HCT116 (cell line): ENCODE measurements around the gene CCR6. TPM values are rescaled to one million over a fixed set of nuclear protein-coding genes. Genes with fewer than 3 reads are reported as not detected.

Source experiments
- ATAC-seq: fragments of 200-7000 bp; cut with Tn5 transposase; 2 replicates; pipeline ENCODE4 v1.9.1; 2020; ENCODE audit warnings: mild to moderate bottlenecking, moderate library complexity
- BruUV-seq: library from RNA; stranded (reverse); fragments of 400-500 nt; replicated peaks from 2 replicates; lab custom pipeline; 2021; lab: Mats Ljungman, UMichigan
- CTCF ChIA-PET: fragments of 300-600 bp; sonication (Branson Sonifier 250); formaldehyde crosslinking; loops from one replicate; lab custom pipeline; 2021; ENCODE audit warnings: antibody characterized with exemption; lab: Charles Lee
- POLR2A ChIA-PET: fragments of 300-600, 350-600 bp; sonication (Branson Sonifier 250); formaldehyde crosslinking; loops from one replicate; lab custom pipeline; 2021; ENCODE audit warnings: antibody characterized with exemption; lab: Charles Lee
- RAD21 ChIA-PET, 2 experiments: fragments of 300-600 bp; sonication (Branson Sonifier 250); formaldehyde crosslinking; loops; one replicate each; lab custom pipeline; 2023; ENCODE audit warnings: low total read pairs in 2 of 2; ENCODE audit not compliant: uncharacterized antibody in 2 of 2, unreplicated experiment in 2 of 2, low non-redundant PET in 1 of 2; lab: Charles Lee
- DNase-seq: peaks from one replicate; pipeline ENCODE4 v3.0.0-alpha.2; 2010; ENCODE audit warnings: low read depth, low spot score
- H2AFZ ChIP-seq: fragments of 200-600 bp; shearing (Covaris generic), sonication (generic); 2 replicates; pipeline ENCODE4 v1.6.1; 2017; ENCODE audit warnings: low read depth, mixed run types, mixed read lengths, antibody characterized with exemption, low read length; ENCODE audit not compliant: poor library complexity, severe bottlenecking
- H3K27ac ChIP-seq: 2 replicates; pipeline ENCODE4 v1.5.1; 2012; ENCODE audit warnings: low read depth, low read length
- H3K27me3 ChIP-seq: fragments of 200-600 bp; sonication (generic); 2 replicates; pipeline ENCODE4 v1.6.1; 2016; ENCODE audit warnings: mixed run types, low read length, mixed read lengths; ENCODE audit not compliant: insufficient read depth
- H3K36me3 ChIP-seq, 2 experiments: fragments of 200-500 bp in 1 of 2; fragments of 200-600 bp in 1 of 2; sonication (Bioruptor generic) in 1 of 2; sonication (generic) in 1 of 2; 2 replicates each; pipeline versions ENCODE4 v1.5.1 to v1.6.1; 2014 to 2016; ENCODE audit warnings: low read length in 2 of 2, inconsistent platforms in 1 of 2, mixed read lengths in 1 of 2, mixed run types in 1 of 2; ENCODE audit not compliant: insufficient read depth in 2 of 2, control insufficient read depth in 1 of 2
- H3K4me1 ChIP-seq, 2 experiments: fragments of 200-600 bp in 1 of 2; sonication (generic) in 1 of 2; 2 replicates each; pipeline versions ENCODE4 v1.5.1 to v1.6.1; 2012 to 2017; ENCODE audit warnings: low read length in 2 of 2, inconsistent platforms in 1 of 2, mild to moderate bottlenecking in 1 of 2, mixed read lengths in 1 of 2, mixed run types in 1 of 2, moderate library complexity in 1 of 2; ENCODE audit not compliant: insufficient read depth in 2 of 2, control insufficient read depth in 1 of 2
- H3K4me2 ChIP-seq: fragments of 200-600 bp; sonication (generic); 2 replicates; pipeline ENCODE4 v1.6.1; 2017; ENCODE audit warnings: mixed run types, low read length, mixed read lengths
- H3K4me3 ChIP-seq, 2 experiments: fragments of 200-600 bp in 1 of 2; sonication (generic) in 1 of 2; replicated peaks in 1 of 2; 2 replicates each; pipeline ENCODE4 v1.5.1; 2011 to 2016; ENCODE audit warnings: low read length in 2 of 2, control low read depth in 1 of 2, low read depth in 1 of 2, mild to moderate bottlenecking in 1 of 2, mixed read lengths in 1 of 2, mixed run types in 1 of 2
- H3K79me2 ChIP-seq: fragments of 200-600 bp; sonication (generic); 2 replicates; pipeline ENCODE4 v1.6.1; 2017; ENCODE audit warnings: mild to moderate bottlenecking, mixed run types, low read length, moderate library complexity, mixed read lengths; ENCODE audit not compliant: insufficient read depth
- H3K9ac ChIP-seq: fragments of 200-600 bp; sonication (generic); 2 replicates; pipeline ENCODE4 v1.6.1; 2016; ENCODE audit warnings: low read length, mixed read lengths
- H3K9me2 ChIP-seq: fragments of 200-600 bp; sonication (generic), shearing (Covaris generic); 2 replicates; pipeline ENCODE4 v1.6.1; 2017; ENCODE audit warnings: mixed run types, mild to moderate bottlenecking, moderate library complexity; ENCODE audit not compliant: insufficient read depth
- H3K9me3 ChIP-seq, 2 experiments: fragments of 200-500 bp in 1 of 2; fragments of 200-600 bp in 1 of 2; sonication (Bioruptor generic) in 1 of 2; sonication (generic) in 1 of 2; 2 replicates each; pipeline ENCODE4 v1.6.1; 2014 to 2017; ENCODE audit warnings: low read length in 2 of 2, mixed read lengths in 2 of 2, inconsistent platforms in 1 of 2, low read depth in 1 of 2, mild to moderate bottlenecking in 1 of 2, mixed run types in 1 of 2, moderate library complexity in 1 of 2; ENCODE audit not compliant: control insufficient read depth in 1 of 2, insufficient read depth in 1 of 2
- H4K20me1 ChIP-seq: fragments of 200-600 bp; sonication (generic), shearing (Covaris generic); 2 replicates; pipeline ENCODE4 v1.6.1; 2017; ENCODE audit warnings: mixed run types, mild to moderate bottlenecking, moderate library complexity; ENCODE audit not compliant: insufficient read depth
- EGR1 ChIP-seq: IDR thresholded peaks from 2 replicates; pipeline ENCODE4 v1.6.1; 2012; ENCODE audit warnings: low read depth
- JUND ChIP-seq: IDR thresholded peaks from 2 replicates; pipeline ENCODE4 v1.6.1; 2012
- POLR2A ChIP-seq: IDR thresholded peaks from 2 replicates; pipeline ENCODE4 v1.7.0; 2011; ENCODE audit warnings: borderline replicate concordance; ENCODE audit not compliant: insufficient read depth, insufficient read length; ENCODE audit errors: extremely low read depth
- POLR2AphosphoS5 ChIP-seq: IDR thresholded peaks from 2 replicates; pipeline ENCODE4 v1.6.1; 2011; ENCODE audit warnings: mild to moderate bottlenecking, low read depth, low read length, moderate library complexity
- ZNF274 ChIP-seq: fragments of 200-500 bp; sonication (Bioruptor generic); IDR thresholded peaks from 2 replicates; pipeline ENCODE4 v1.6.1; 2014; ENCODE audit warnings: mild to moderate bottlenecking, low read depth, low read length, inconsistent platforms
- intact Hi-C: fragments of 100-400 bp; cut with micrococcal nuclease; formaldehyde crosslinking; loops from 2 replicates; pipeline ENCODE4 v1.10.0; 2022
- total RNA-seq: library from RNA; stranded (reverse); gene quantifications from one replicate; pipeline ENCODE4 v1.2.1, GENCODE V29; 2021; ENCODE audit not compliant: unreplicated experiment
- TF ChIP-seq, protein P1 (sequence below): IDR thresholded peaks from 2 replicates; pipeline ENCODE4 v1.6.1; 2012; ENCODE audit warnings: low read depth

Gene CCR6
- total RNA-seq, 1 experiment from 2014 or later = not detected

DNA sequence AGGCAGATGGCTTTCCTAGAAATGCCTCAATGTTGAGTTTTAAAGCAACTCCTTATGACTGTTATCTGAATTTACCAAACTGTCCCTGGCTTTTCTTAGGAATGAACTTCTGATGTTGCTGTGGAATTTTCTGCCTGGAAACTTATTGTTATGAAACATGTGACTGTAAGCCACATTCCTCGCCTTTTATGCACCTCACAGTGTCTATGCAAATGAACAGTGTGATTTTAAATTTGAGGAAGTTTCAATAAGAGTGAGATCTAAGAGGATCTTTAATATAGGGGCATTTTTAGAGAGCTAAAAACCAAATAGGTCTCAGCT, 2.4 kb upstream of the CCR6 start (continued):
- TF ChIP-seq, protein P1, sequence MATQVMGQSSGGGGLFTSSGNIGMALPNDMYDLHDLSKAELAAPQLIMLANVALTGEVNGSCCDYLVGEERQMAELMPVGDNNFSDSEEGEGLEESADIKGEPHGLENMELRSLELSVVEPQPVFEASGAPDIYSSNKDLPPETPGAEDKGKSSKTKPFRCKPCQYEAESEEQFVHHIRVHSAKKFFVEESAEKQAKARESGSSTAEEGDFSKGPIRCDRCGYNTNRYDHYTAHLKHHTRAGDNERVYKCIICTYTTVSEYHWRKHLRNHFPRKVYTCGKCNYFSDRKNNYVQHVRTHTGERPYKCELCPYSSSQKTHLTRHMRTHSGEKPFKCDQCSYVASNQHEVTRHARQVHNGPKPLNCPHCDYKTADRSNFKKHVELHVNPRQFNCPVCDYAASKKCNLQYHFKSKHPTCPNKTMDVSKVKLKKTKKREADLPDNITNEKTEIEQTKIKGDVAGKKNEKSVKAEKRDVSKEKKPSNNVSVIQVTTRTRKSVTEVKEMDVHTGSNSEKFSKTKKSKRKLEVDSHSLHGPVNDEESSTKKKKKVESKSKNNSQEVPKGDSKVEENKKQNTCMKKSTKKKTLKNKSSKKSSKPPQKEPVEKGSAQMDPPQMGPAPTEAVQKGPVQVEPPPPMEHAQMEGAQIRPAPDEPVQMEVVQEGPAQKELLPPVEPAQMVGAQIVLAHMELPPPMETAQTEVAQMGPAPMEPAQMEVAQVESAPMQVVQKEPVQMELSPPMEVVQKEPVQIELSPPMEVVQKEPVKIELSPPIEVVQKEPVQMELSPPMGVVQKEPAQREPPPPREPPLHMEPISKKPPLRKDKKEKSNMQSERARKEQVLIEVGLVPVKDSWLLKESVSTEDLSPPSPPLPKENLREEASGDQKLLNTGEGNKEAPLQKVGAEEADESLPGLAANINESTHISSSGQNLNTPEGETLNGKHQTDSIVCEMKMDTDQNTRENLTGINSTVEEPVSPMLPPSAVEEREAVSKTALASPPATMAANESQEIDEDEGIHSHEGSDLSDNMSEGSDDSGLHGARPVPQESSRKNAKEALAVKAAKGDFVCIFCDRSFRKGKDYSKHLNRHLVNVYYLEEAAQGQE = no peak
- TF ChIP-seq EGR1 = no peak

DNA sequence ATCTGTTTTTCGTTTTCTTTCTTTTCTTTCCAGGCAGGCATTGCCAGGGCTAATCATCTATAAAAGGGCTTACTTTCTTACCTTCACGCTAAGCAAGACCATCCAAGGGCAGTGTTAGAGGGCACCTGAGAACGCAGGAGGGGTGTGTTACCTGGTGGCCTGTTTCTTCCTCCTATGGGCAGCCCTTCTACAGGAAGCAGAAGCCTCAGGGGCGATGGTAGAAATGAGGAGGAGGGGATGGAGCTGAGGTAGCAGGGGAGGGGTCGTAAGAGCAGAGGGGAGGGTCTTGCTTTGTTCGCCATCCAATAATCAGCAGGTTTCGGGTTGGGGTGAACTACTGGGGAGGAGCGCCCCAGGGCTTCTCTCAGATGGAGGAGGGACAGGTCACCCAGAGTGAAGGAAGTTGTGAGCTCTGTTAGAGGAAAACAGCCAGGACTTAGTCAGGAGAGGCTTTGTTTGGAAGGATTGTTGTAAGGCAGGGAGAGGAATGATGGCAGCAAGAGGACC, 1.5 kb upstream of the CCR6 start:
- Histone ChIP-seq H4K20me1 (no peaks in the 10 kb centered on the region), H3K4me2 (no peak overlapping the region), H3K9me3 (no peaks in the 10 kb centered on the region), H3K4me3 (no peak overlapping the region), H3K27me3 (peaks cover 12% of the 10 kb centered on the region), H3K27ac (no peak overlapping the region), H3K36me3 (no peaks in the 10 kb centered on the region), H3K4me1 (no peaks in the 10 kb centered on the region), H3K79me2 (no peaks in the 10 kb centered on the region), H2AFZ (no peak overlapping the region), H3K9me2 (no peaks in the 10 kb centered on the region), H3K9ac (no peak overlapping the region)
- ChIA-PET POLR2A (no interaction called here), RAD21 (no interaction called here), CTCF (no interaction called here)
- no peak for DNase-seq
- no peak for ATAC-seq
- no TSS peak for BruUV-seq
- intact Hi-C loops = no loop called here
- TF ChIP-seq ZNF274 = no peak
- no peak for TF ChIP-seq JUND
- TF ChIP-seq POLR2AphosphoS5 = no peak
- no peak for TF ChIP-seq POLR2A
